Endodermal cell (in vitro differentiated cells): ENCODE data around the gene HHAT. TPM values are rescaled to one million over a fixed set of nuclear protein-coding genes. Genes with fewer than 3 reads are reported as not detected.

Source experiments
- DNase-seq: peaks from one replicate; pipeline ENCODE4 v3.0.0-alpha.2; 2017
- H3K27ac ChIP-seq: 2 replicates; pipeline ENCODE4 v1.5.1; 2013; ENCODE audit warnings: mild to moderate bottlenecking, low read depth, low read length, moderate library complexity
- H3K27me3 ChIP-seq: 2 replicates; pipeline ENCODE4 v1.6.1; 2013; ENCODE audit warnings: mild to moderate bottlenecking, low read length, moderate library complexity; ENCODE audit not compliant: insufficient read depth, control insufficient read depth, poor library complexity, severe bottlenecking
- H3K36me3 ChIP-seq: 2 replicates; pipeline ENCODE4 v1.7.0; 2013; ENCODE audit warnings: mild to moderate bottlenecking, low read length, moderate library complexity; ENCODE audit not compliant: control insufficient read depth, insufficient read depth
- H3K4me1 ChIP-seq: one replicate; pipeline ENCODE4 v1.7.0; 2013; ENCODE audit warnings: low read length; ENCODE audit not compliant: control insufficient read depth, insufficient read depth
- H3K4me3 ChIP-seq: 2 replicates; pipeline ENCODE4 v1.5.1; 2013; ENCODE audit warnings: mild to moderate bottlenecking, low read length, moderate library complexity
- H3K9ac ChIP-seq: 2 replicates; pipeline ENCODE4 v1.6.1; 2013; ENCODE audit warnings: mild to moderate bottlenecking, low read length, moderate library complexity; ENCODE audit not compliant: poor library complexity, severe bottlenecking; ENCODE audit errors: extremely low read depth
- H3K9me3 ChIP-seq: 2 replicates; pipeline ENCODE4 v1.6.1; 2013; ENCODE audit warnings: mild to moderate bottlenecking, low read length, moderate library complexity; ENCODE audit not compliant: control insufficient read depth
- H3K27ac Mint-ChIP-seq: 2 replicates; pipeline ENCODE4 v1.8.0; 2020; ENCODE audit warnings: mixed read lengths
- H3K27me3 Mint-ChIP-seq: 2 replicates; pipeline ENCODE4 v1.8.0; 2021; ENCODE audit warnings: mild to moderate bottlenecking, mixed read lengths; ENCODE audit not compliant: insufficient read depth
- H3K36me3 Mint-ChIP-seq: 2 replicates; pipeline ENCODE4 v1.8.0; 2020; ENCODE audit warnings: low read depth, mixed read lengths
- H3K4me1 Mint-ChIP-seq: 2 replicates; pipeline ENCODE4 v1.8.0; 2020; ENCODE audit warnings: mixed read lengths
- H3K4me3 Mint-ChIP-seq: 2 replicates; pipeline ENCODE4 v1.8.0; 2020; ENCODE audit warnings: mild to moderate bottlenecking, moderate library complexity, mixed read lengths
- H3K9me3 Mint-ChIP-seq: 2 replicates; pipeline ENCODE4 v1.8.0; 2020; ENCODE audit warnings: mild to moderate bottlenecking, mixed read lengths
- CTCF ChIP-seq: fragments of 200-600 bp; sonication (generic); conservative IDR thresholded peaks from 2 replicates; pipeline ENCODE4 v1.5.0; 2021; ENCODE audit warnings: antibody characterized with exemption, mild to moderate bottlenecking
- WGBS, 2 experiments: methylation state at CpG; one replicate each; pipeline versions ENCODE4 v1.1.5 to v1.1.7; 2013; ENCODE audit warnings: missing lambda C conversion rate in 2 of 2, mixed read lengths in 1 of 2; ENCODE audit not compliant: insufficient coverage in 1 of 2, insufficient read length in 1 of 2; 5-methylcytosine and 5-hydroxymethylcytosine counted together
- total RNA-seq, 2 donors: library from RNA; stranded (reverse); fragmentation: NEBNext Ultra II Directional in 1 of 2; extraction: Animal tissue kit (Norgen Biotek cat#: 25700) in 1 of 2; gene quantifications; 2 replicates in 1 of 2; 3 replicates in 1 of 2; pipeline ENCODE4 v1.2.1, GENCODE V29; 2021

The HHAT gene
- total RNA-seq, 2 donors from 2014 or later, result 6.9 to 9.8 TPM

- Histone ChIP-seq H3K9me3 (peaks cover 6% of the 10 kb centered on the region), H3K4me3 (no peak overlapping the region), H3K36me3 (no peaks in the 10 kb centered on the region), H3K27me3 (no peaks in the 10 kb centered on the region), H3K9ac (no peak overlapping the region), H3K27ac (no peak overlapping the region), H3K4me1 (no peaks in the 10 kb centered on the region)
- Mint-ChIP-seq H3K9me3 (peaks cover 4% of the 10 kb centered on the region), H3K4me3 (no peak overlapping the region), H3K27ac (no peak overlapping the region), H3K4me1 (no peaks in the 10 kb centered on the region), H3K36me3 (no peaks in the 10 kb centered on the region), H3K27me3 (no peaks in the 10 kb centered on the region)
- TF ChIP-seq CTCF, result no peak
- WGBS, 2 experiments, result 100% methylated on average over 1 of the region's 1 CpG
- DNase-seq, result no peak
These were observed 262.5 kb downstream of the HHAT start for GRCh38 chr1:210591214-210591613.

- no peaks in the 10 kb centered on the region for H3K36me3 ChIP-seq
- peaks cover 4% of the 10 kb centered on the region for H3K9me3 Mint-ChIP-seq
- H3K4me3 ChIP-seq, result no peak overlapping the region
- H3K9ac ChIP-seq, result no peak overlapping the region
- H3K27ac Mint-ChIP-seq, result no peak overlapping the region
- no peaks in the 10 kb centered on the region for H3K27me3 Mint-ChIP-seq
- no peaks in the 10 kb centered on the region for H3K4me1 Mint-ChIP-seq
- H3K4me3 Mint-ChIP-seq, result no peak overlapping the region
- H3K4me1 ChIP-seq, result no peaks in the 10 kb centered on the region
- TF ChIP-seq CTCF, result no peak
- 51% methylated on average over 3 of the region's 3 CpGs; no CpG with 5 or more reads in 1 of the 2 experiments for WGBS, 2 experiments
- H3K27ac ChIP-seq, result no peak overlapping the region
- peaks cover 6% of the 10 kb centered on the region for H3K9me3 ChIP-seq
- DNase-seq, result no peak
- H3K27me3 ChIP-seq, result no peaks in the 10 kb centered on the region
- H3K36me3 Mint-ChIP-seq, result no peaks in the 10 kb centered on the region
These were observed 265.9 kb downstream of the HHAT start for GRCh38 chr1:210594605-210595004.

- H3K9me3 ChIP-seq, result no peaks in the 10 kb centered on the region
- no peak for TF ChIP-seq CTCF
- WGBS, 2 experiments, result 89% methylated on average over 2 of the region's 2 CpGs; no CpG with 5 or more reads in 1 of the 2 experiments
- peaks cover 1% of the 10 kb centered on the region for H3K9me3 Mint-ChIP-seq
- H3K36me3 Mint-ChIP-seq, result no peaks in the 10 kb centered on the region
- H3K27me3 ChIP-seq, result no peaks in the 10 kb centered on the region
- H3K4me3 Mint-ChIP-seq, result no peak overlapping the region
- no peak for DNase-seq
- H3K9ac ChIP-seq, result no peak overlapping the region
- H3K4me3 ChIP-seq, result no peak overlapping the region
- H3K4me1 ChIP-seq, result no peaks in the 10 kb centered on the region
- no peaks in the 10 kb centered on the region for H3K4me1 Mint-ChIP-seq
- H3K27me3 Mint-ChIP-seq, result no peaks in the 10 kb centered on the region
- no peak overlapping the region for H3K27ac ChIP-seq
- no peaks in the 10 kb centered on the region for H3K36me3 ChIP-seq
- no peak overlapping the region for H3K27ac Mint-ChIP-seq
These were observed 267.9 kb downstream of the HHAT start for GRCh38 chr1:210596641-210597040.
